Activated effector memory CD4-positive, alpha-beta T cell treated with anti-CD3 and anti-CD28 coated beads, Interleukin-2, amount 50 U/mL, for 16 hours (primary cell): ENCODE measurements around the gene DYNLT4.
A peak's percentile ranks its signal among the peaks of the same experiment; 100 is the strongest.
"Not testable (repeated sequence)": the region's sequence is repeated elsewhere in the genome, so short reads cannot be mapped to it uniquely, and the experiment has no call there.

Source experiments
- DNase-seq: peaks from one replicate; pipeline ENCODE4 v3.0.0-alpha.2; 2020

Gene DYNLT4

GRCh38 chr1:44806704-44807363 is at the start of gene DYNLT4:
DYNLT4 (minus strand) TSS chr1:44807351; CDS start chr1:44806668, 683 bp downstream.
- DNase-seq = no peak

- no peak for DNase-seq
Observed at GRCh38 chr1:44855742-44856141, 48.6 kb upstream of the DYNLT4 start.

- no peak for DNase-seq
Observed at GRCh38 chr1:44854970-44855369, 47.8 kb upstream of the DYNLT4 start.

- DNase-seq = no peak
Observed at GRCh38 chr1:44853201-44853600, 46.0 kb upstream of the DYNLT4 start.

- no peak for DNase-seq
Observed at GRCh38 chr1:44851308-44851707, 44.2 kb upstream of the DYNLT4 start.

GRCh38 chr1:44849575-44850132 is 42.5 kb upstream of the DYNLT4 start:
- no peak for DNase-seq

GRCh38 chr1:44848456-44849181 is 41.5 kb upstream of the DYNLT4 start:
- DNase-seq = no peak

- no peak for DNase-seq
Observed at GRCh38 chr1:44847845-44848244, 40.7 kb upstream of the DYNLT4 start.

GRCh38 chr1:44846985-44847384 is 39.8 kb upstream of the DYNLT4 start:
- no peak for DNase-seq

GRCh38 chr1:44842862-44843655 is 35.9 kb upstream of the DYNLT4 start, which contains the start of gene PTCH2:
PTCH2 (minus strand) TSS chr1:44843253; CDS start chr1:44842932, 321 bp downstream.
- DNase-seq = peak; percentile 68

- no peak for DNase-seq
Observed at GRCh38 chr1:44842486-44842861, 35.3 kb upstream of the DYNLT4 start.

- DNase-seq = no peak
Observed at GRCh38 chr1:44839576-44839975, 32.4 kb upstream of the DYNLT4 start.

- not testable (repeated sequence) for DNase-seq
Observed at GRCh38 chr1:44838294-44838693, 31.1 kb upstream of the DYNLT4 start.

- peak; percentile 93 for DNase-seq
Observed at GRCh38 chr1:44835738-44836675, 28.9 kb upstream of the DYNLT4 start.

- no peak for DNase-seq
Observed at GRCh38 chr1:44834328-44834727, 27.2 kb upstream of the DYNLT4 start.

- DNase-seq = no peak
Observed at GRCh38 chr1:44832056-44832705, 25.0 kb upstream of the DYNLT4 start.

- DNase-seq = no peak
Observed at GRCh38 chr1:44831516-44831915, 24.4 kb upstream of the DYNLT4 start.

GRCh38 chr1:44830900-44831304 is 23.8 kb upstream of the DYNLT4 start:
- no peak for DNase-seq

GRCh38 chr1:44829506-44830384 is 22.6 kb upstream of the DYNLT4 start:
- no peak for DNase-seq

GRCh38 chr1:44828841-44829440 is 21.8 kb upstream of the DYNLT4 start:
- DNase-seq = peak; percentile 53
